COR-L47 (cell line): Measurements from ENCODE around the gene NDUFAF8.

Source experiments
- DNase-seq: peaks from one replicate; lab custom pipeline; 2025; lab: John Stamatoyannopoulos, UW

The NDUFAF8 gene, protein sequence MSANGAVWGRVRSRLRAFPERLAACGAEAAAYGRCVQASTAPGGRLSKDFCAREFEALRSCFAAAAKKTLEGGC

DNA sequence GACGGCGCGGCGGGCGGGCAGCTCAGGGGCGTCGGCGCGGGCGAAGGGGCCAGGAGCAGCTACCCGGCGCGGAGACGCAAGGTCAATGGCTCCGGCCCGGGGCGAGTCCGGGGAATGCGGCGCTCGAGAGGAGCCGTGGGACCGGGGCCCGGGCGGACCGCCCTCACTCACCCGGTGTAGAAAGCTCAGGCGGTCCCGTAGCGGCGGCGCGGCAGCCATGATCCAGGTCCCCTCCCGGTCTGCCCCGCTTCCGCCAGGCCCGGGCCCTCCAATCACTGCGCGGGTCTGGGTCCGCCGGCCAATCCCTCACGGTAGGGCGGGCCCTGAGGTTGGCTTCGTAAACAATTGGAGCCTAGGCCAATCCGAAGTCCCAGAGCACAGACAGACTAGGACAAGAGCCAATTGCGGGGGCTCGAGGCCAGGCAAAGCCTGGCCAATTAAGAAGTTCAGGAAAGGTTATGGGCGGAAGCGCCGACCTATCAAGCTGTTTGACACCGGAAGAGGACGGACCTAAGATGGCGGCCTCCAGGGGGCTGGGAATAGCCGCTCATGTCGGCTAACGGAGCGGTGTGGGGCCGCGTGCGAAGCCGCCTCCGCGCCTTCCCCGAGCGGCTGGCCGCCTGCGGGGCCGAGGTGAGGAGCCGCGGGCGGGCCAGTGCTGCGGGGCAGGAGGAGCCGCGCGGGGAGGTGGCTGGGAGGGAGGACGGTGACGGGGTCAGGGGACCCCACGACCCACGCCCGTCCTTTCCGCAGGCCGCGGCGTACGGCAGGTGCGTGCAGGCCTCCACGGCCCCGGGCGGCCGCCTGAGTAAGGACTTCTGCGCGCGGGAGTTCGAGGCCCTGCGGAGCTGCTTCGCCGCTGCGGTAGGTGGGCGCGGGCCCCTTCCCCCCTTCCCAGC, at the start of gene NDUFAF8, which contains the start of gene TEPSIN:
Gene NDUFAF8 (plus strand): TSS at position 504 of the 899 bp plus-strand sequence. CDS start 46 bp downstream, at position 550.
Gene TEPSIN (minus strand): TSS at position 241 of the 899 bp plus-strand sequence. CDS start 22 bp downstream, at position 219.
- DNase-seq, result peak; percentile 99

- DNase-seq, result no peak
These were observed 49.2 kb upstream of the NDUFAF8 start for GRCh38 chr17:81189670-81190530.

GRCh38 chr17:81190591-81190990, 48.5 kb upstream of the NDUFAF8 start:
- DNase-seq, result no peak

- DNase-seq, result no peak
These were observed 48.0 kb upstream of the NDUFAF8 start for GRCh38 chr17:81191116-81191515.

GRCh38 chr17:81191646-81192045, 47.5 kb upstream of the NDUFAF8 start:
- DNase-seq, result no peak

DNA sequence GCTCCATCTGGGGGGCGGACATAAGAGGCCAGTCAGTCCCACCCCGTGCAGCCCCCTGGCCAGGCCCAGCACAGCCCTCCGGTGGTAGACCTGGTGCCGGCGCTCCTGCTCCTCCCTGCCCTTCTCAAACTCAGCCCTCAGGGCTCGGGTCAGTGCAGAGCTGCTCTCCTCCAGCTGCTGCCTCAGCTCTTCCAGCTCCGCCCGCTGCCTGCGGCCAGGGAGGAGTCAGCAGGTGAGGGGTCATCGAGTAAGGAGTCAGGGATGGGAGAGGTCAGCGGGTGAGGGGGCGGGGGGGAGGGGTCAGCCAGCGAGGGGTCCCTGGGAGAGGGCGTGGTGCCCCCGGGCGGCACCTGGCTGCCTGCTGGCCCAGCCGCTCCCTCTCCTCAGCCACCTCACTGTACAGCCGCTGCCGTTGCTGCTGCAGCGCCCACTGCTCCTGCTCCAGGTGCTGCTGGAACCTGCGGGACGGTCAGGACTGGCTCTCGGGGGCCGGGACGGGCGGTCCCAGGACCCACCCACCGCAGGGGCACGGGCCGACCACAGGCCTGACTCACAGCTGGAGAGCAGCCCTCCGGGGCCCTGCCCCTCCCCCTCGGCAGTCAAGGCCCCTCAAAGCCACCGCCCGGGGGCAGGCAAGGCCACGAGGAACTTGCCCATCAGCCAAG, 46.6 kb upstream of the NDUFAF8 start:
- no peak for DNase-seq

DNA sequence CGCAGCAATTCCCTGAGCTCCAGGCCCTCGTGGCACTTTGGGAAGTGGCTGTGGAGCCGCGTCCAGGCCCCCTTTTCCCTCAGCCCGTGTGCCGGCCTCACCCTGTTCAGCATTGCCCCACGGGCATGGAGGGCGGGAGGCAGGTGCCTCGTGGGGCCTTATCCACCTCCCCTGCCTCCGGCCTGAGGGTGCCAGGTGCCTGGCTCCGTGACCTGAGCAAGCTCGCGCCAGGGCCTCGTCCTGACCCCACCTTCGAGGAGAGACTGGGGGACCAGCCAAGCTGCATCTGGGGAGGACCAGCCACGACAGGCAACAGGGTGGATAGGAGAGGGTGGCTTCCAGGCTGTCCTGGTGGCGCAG, 46.1 kb upstream of the NDUFAF8 start:
- no peak for DNase-seq

DNA sequence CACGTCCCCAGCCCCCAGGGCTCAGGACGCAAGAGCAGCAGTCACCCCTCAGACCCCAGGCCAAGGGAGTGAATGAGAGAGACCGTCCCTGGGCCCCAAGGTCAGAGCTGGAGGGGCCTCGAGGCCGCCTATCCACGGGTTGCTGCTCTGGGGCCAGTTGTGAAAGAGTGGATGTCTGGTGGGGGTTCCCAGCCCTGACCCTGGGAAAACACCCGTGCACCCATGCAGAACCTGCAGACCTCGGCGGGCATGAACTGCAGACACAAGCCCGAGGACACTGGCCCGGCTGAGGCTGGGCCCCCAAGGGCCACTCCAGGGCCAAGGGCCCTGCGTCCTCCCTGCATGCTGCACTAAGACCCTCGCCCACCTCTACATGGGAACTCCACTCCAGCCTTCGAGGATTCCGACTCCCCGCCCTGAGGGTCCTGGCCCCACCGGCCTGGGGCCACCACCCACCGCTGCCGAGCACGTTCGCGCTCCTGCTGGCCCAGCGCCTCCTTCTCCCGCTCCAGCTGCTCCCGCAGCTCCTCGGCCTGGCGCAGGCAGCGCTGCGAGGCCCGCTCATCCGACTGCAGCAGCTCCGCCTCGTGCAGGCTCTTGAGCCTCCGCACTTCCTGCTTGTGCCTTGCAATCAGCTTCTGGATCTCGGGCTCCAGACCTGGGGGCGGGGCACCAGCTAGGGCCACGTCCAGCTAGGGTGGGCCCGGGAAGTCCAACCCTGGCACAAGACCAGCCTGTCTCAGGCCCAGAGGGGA, 45.5 kb upstream of the NDUFAF8 start:
- no peak for DNase-seq

GRCh38 chr17:81194225-81194760, 44.8 kb upstream of the NDUFAF8 start:
- DNase-seq, result no peak

DNA sequence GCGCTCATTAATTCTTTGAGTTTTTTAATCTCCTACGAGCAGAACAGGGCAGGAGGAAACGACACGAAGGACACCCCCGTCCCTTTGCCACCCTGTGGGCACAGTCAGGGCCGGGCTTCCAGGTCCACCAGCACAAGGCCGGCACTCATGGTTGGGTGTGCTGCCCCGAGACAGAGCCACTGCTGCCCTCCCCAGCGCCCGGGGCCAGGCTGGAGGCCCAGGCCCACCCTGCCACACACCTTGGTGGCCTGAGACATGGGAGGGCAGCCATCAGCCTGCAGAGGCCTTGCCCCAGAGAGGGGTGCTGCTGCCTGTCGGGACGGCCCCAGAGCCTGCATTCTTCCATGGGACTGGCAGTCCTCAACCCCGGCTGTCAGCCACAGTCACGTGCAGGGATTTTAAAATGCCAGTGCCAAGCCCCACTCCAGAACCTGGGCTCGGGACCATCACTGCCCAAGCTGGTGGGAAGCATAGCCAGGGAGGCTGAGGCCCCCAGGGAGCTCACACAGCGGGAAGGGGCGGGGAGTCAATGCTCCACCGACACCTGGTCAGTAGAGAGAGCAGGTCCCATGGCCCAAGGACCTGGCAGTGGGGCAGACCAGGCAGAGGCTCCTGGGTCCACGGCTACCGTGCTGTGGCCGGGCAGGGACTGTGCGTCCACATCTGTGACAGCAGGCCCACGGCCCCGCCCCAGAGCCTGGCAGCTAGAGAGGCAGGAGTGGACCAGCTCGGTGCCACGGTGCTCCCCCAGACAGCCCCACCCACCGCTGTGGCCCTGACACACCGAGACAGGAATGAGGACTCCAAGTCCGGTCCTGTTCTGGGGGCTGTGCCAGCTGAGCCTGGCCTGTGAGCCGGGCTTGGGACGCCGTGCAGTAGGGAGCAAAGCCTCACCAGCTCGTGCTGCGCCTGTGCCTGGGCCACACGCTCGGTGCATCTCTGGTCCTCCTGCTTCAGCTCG, 43.9 kb upstream of the NDUFAF8 start:
- no peak for DNase-seq

DNA sequence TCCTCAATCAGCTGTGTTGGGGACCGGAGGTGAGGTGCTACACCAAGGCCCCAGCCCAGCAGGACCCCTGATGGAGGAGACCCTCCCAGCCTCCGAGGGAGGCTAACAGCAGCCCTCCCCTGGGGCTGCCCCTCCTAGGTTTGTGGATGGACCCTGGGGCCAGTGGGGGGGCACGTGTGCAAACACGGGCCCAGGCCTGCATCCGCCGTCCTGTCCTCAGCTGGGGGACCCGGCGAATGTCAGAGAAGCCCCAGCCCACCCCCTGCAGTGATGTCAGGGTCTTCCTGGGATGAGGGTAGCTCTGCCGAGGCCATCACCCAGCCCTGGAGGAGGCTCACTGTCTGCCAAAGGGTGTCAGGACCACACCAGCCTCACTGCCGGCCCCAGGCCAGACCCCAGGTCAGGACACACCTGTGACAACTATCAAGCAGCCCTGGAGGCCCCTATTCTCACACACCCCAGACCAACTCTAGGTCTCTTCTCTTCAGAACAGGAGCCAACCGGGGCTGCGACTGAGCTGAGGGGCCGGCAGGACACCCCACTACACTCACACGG, 43.1 kb upstream of the NDUFAF8 start:
- DNase-seq, result no peak

- no peak for DNase-seq
These were observed 42.4 kb upstream of the NDUFAF8 start for GRCh38 chr17:81196505-81197408.

- DNase-seq, result no peak
These were observed 41.7 kb upstream of the NDUFAF8 start for GRCh38 chr17:81197409-81197795.

GRCh38 chr17:81197831-81198490, 41.2 kb upstream of the NDUFAF8 start:
- no peak for DNase-seq

DNA sequence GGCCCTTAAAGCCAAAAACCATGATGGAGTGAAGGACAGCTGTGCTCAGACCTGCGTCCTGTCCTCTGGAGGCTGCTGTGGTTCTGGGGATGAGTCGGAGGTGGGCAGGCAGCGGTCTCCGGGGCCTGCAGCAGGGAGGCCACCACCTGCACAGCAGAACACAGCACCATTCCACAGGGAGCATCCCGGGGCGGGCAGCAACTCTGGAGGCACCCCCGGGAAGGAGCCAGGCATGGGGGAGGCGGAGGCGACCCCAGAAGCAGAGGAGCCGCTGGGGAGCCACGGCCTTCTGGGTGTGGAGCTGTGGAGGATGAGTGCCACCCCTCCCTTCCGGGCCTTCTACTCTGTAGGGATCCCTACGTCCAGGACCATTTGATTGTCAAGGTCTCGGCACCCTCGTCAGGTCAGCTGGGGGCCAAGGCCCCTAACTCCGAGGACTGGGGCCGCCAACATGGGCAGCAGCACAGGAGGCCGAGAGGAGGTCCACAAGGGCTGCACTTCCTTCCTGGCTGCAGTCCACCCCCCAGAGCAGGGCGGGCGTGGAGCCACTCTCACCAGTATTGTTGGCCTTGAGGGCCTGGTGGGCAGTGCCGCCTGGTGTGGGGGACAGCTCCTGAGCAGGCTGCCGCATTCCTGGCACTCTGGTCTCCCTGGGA, 40.2 kb upstream of the NDUFAF8 start:
- no peak for DNase-seq

GRCh38 chr17:81199482-81199830, 39.7 kb upstream of the NDUFAF8 start:
- DNase-seq, result no peak

GRCh38 chr17:81200201-81200600, 38.9 kb upstream of the NDUFAF8 start:
- no peak for DNase-seq
